ENCODE data around the gene CXADR.

- TF ChIP-seq CTCF (IDR thresholded peaks at IDR 0.05; ENCODE audit: borderline replicate concordance, extremely low read depth, low read length, poor library complexity, severe bottlenecking) (no peak), EZH2 (IDR thresholded peaks at IDR 0.05; ENCODE audit: borderline replicate concordance, low read depth, low read length, severe bottlenecking) (no peak)
Observed at GRCh38 chr21:17612023-17612564, 99.3 kb downstream of the CXADR start.
